WI38 (cell line): ENCODE data around the gene ECM2.

Source experiments
- H3K4me3 ChIP-seq: 2 replicates; pipeline ENCODE4 v1.5.1; 2011; ENCODE audit warnings: low read depth, mild to moderate bottlenecking, control low read depth, low read length
- TF ChIP-seq, protein P1 (sequence below): IDR thresholded peaks from 2 replicates; pipeline ENCODE4 v1.5.1; 2012; ENCODE audit warnings: low read depth, mild to moderate bottlenecking, control low read depth, low read length

Gene ECM2

DNA sequence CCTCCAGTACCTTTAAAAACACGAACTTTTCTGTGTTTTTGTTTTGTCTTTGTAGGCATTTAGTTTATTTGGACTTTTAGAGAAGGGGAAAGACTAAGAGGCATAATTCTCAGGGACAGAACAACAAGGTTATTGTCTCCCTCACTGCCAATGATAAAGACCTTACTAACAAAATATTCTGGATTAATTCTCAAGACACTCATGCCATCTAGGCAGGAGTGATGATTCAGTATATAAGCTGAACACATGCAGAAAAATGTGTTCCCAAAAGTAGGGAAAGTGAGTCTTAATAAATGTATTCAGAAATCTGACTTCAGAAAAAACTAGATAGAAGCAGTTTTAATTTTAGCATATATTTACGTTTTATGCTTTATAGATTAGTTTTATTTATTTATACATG, 36.1 kb downstream of the ECM2 start:
- TF ChIP-seq, protein P1, sequence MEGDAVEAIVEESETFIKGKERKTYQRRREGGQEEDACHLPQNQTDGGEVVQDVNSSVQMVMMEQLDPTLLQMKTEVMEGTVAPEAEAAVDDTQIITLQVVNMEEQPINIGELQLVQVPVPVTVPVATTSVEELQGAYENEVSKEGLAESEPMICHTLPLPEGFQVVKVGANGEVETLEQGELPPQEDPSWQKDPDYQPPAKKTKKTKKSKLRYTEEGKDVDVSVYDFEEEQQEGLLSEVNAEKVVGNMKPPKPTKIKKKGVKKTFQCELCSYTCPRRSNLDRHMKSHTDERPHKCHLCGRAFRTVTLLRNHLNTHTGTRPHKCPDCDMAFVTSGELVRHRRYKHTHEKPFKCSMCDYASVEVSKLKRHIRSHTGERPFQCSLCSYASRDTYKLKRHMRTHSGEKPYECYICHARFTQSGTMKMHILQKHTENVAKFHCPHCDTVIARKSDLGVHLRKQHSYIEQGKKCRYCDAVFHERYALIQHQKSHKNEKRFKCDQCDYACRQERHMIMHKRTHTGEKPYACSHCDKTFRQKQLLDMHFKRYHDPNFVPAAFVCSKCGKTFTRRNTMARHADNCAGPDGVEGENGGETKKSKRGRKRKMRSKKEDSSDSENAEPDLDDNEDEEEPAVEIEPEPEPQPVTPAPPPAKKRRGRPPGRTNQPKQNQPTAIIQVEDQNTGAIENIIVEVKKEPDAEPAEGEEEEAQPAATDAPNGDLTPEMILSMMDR: no peak
- no peak overlapping the region for H3K4me3 ChIP-seq

DNA sequence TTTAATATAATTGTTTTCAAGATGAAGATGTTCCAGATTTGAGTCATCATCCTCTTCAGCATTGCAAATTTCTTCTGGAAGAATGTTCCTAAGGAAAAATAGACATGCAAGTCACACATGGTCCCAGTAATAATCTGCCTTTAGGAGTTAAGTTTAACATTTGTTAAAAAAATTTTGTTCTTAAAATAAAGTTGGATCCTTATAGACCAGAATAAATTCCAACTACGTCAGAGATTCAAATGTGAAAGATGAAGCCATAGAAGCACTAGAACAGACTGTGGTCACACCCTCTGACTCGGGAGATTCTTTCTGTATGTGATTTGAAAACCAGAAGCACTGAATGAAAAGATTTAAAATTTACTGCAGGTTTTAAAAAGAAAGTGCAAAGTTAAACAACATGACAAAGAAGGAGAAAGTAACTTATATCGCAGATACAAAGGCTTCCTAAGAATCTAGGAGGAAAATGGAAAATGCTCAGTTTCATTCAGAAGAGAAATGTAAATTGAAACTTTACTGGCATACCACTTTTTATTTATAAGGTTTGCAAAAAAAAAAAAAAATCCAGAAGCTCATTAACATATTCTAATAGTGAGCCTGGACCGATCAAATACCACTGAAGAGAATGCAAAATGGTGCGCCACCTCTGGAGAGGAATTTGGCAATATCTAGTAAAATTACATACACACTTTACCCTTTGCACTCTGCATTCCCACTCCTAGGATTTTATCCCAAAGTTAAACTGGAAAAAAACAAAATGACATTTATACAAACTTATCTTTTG, 39.2 kb downstream of the ECM2 start:
- H3K4me3 ChIP-seq: no peak overlapping the region
- TF ChIP-seq, protein P1: no peak

DNA sequence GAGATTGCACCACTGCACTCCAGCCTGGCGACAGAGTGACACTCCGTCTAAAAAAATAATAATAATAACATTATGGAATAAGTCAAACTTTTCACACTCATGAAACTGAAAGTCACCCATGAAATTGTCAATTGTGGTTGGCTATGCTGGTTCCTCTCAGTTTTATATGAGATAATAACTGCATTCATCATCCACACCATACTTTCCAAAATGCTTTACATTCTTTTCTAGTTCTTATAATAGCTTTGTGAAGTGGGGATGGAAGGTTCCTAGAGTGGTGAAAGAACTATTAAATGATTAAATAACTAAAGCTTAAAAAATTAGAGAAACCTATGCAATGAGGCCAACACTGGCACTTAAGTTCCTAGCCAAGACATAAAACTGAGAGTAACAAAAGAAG, 40.9 kb downstream of the ECM2 start:
- TF ChIP-seq, protein P1: no peak
- H3K4me3 ChIP-seq: no peak overlapping the region

DNA sequence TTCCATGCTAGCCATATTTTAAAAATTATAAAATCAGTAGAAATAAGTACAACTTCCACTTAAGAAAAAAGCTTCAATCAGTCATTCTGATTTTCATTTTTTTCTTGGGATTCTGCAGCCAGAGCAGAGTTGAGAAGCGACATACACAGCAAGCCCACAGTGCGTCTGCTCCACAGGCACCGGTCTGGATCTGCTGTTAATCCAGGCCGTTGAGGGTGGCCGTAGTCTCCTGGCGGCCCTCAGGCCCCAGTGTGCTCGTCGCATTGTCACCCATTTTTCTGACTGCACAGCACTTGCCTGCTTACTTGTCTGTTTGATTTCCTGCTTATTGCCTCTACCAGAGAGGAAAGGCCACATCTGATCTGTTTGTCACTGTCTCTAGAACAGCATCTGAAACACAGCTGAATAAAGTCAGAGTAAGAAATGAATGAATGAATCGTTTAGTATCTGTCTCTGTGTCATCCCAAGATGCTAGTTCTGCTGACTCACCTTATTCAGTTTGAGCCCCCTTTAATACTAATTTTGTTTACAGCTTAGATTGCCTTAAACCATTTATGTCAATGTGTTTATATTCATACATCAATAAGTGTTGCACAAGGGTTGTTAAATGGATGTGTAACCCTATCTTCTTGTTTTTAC, 41.9 kb downstream of the ECM2 start:
- TF ChIP-seq, protein P1: no peak
- no peak overlapping the region for H3K4me3 ChIP-seq

DNA sequence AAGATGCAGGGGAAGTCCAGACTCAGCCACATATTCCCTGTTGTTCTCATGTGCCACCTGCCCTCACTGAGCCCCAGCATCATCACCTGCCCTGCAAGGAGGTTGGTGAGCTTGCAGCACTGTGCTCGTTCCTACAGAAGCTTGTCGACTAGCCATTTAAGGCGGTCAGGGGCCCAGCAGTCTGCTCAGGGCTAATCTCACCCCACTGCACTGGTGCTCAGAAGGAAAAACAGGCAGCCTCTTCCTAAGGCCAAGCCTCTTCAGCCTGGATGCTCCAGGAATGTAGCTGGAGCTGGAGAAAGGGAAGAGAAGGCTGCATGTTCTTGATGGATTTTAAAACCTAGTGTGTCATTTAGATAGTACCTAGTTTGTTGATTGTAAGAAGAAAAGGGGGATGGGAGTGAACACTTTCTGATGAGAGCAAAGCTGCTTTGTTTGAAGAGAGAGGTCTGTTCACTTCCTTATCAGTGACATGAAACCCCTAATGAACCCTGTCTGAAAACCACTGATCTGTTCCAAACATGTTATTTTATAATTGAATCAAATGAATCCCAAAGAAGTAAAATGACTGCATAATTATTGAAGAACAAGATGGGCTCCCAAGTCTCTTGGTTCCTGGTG, 42.9 kb downstream of the ECM2 start:
- TF ChIP-seq, protein P1: no peak

DNA sequence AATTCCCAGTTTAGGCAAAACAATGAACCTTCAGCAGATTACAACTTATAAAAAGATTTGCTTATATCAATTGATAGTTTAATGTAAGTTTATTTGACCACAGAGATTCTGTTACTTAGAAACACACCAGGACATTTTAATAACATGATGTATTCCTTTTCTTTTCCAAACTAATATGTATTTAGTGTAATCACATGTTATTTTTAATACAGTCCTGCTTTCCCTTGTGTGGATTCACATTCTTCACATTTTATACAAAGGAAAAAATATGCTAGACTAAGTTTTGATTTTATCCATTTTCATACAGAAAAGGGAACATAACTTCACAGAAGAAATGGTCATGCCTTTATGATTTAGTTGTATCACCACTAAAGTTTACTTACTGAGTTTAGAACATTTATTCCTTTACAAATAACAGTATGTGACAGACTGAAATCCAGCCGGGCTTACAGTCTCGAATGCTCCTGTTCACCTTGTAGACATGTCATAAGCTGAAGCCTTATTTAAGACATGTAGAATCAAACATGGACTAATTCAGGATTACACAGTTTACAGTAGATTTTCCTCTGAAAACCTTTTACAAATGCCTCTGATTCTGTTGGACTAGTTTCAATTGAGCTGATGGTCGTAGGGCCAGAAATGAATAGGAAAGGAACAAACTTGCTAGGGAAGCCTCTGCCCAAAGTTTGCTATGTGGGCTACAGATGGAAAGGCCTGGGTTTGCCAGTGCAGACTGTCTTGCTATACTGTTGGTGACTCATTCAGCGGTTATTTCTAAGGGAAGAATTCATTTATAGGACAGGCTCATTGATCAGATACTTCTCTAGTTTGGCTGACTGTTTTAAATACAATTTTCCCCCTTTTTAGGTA, 46.9 kb downstream of the ECM2 start:
- no peak overlapping the region for H3K4me3 ChIP-seq
- TF ChIP-seq, protein P1: no peak

More for the DNA sequence above, 42.9 kb downstream of the ECM2 start:
- H3K4me3 ChIP-seq: no peak overlapping the region
